GM12878 (cell line): ENCODE data around the gene LRRC8A. TPM values are rescaled to one million over a fixed set of nuclear protein-coding genes. Genes with fewer than 3 reads are reported as not detected.

Experiments
- ATAC-seq: fragments of 200-7000 bp; cut with Tn5 transposase; 3 replicates; pipeline ENCODE4 v1.9.1; 2020; ENCODE audit warnings: mild to moderate bottlenecking, moderate library complexity
- BruUV-seq: library from RNA; stranded (reverse); fragments of 400-500 nt; replicated peaks from 2 replicates; lab custom pipeline; 2021; lab: Mats Ljungman, UMichigan
- CTCF ChIA-PET: fragments of 300-600 bp; sonication (Branson Sonifier 250); formaldehyde crosslinking; extraction: SDS; loops from one replicate; lab custom pipeline; 2021; ENCODE audit warnings: inconsistent platforms; lab: Yijun Ruan, JAX
- POLR2A ChIA-PET: fragments of 350-600 bp; formaldehyde crosslinking; extraction: SDS; loops from one replicate; lab custom pipeline; 2021; ENCODE audit warnings: inconsistent platforms; lab: Charles Lee
- RAD21 ChIA-PET: fragments of 300-600 bp; sonication (Branson Sonifier 250); formaldehyde crosslinking; loops from one replicate; lab custom pipeline; 2023; ENCODE audit warnings: antibody characterized with exemption; ENCODE audit not compliant: unreplicated experiment; lab: Charles Lee
- SMC1A ChIA-PET: fragments of 300-600 bp; sonication (Branson Sonifier 250); formaldehyde crosslinking; loops from one replicate; lab custom pipeline; 2023; ENCODE audit not compliant: unreplicated experiment, uncharacterized antibody; lab: Charles Lee
- DNase-seq: peaks from one replicate; pipeline ENCODE4 v3.0.0-alpha.2; 2011; ENCODE audit warnings: low read depth, low spot score
- FAIRE-seq: peaks from 3 replicates; lab custom pipeline; 2011; peaks lifted over from hg19 to GRCh38; lab: Jason Lieb, UNC
- H2AFZ ChIP-seq: 2 replicates; pipeline ENCODE4 v1.6.0; 2011; ENCODE audit warnings: low read depth, low read length, control low read depth; ENCODE audit not compliant: control insufficient read depth
- H3K27ac ChIP-seq: 2 replicates; pipeline ENCODE4 v1.5.1; 2011; ENCODE audit warnings: control low read depth; ENCODE audit not compliant: control insufficient read depth, insufficient read depth
- H3K27me3 ChIP-seq, 2 experiments: replicated peaks in 1 of 2; 2 replicates each; pipeline versions ENCODE4 v1.6.0 to v1.6.1; 2011; ENCODE audit warnings: low read length in 1 of 2; ENCODE audit not compliant: control insufficient read depth in 2 of 2, insufficient read depth in 2 of 2
- H3K36me3 ChIP-seq, 2 experiments: 2 replicates each; pipeline ENCODE4 v1.5.1; 2011; ENCODE audit warnings: low read length in 1 of 2; ENCODE audit not compliant: control insufficient read depth in 2 of 2, insufficient read depth in 2 of 2
- H3K4me1 ChIP-seq: 2 replicates; pipeline ENCODE4 v1.6.1; 2011; ENCODE audit warnings: mild to moderate bottlenecking, low read length, moderate library complexity, mixed read lengths; ENCODE audit not compliant: control insufficient read depth, insufficient read depth
- H3K4me2 ChIP-seq: 2 replicates; pipeline ENCODE4 v1.6.0; 2011; ENCODE audit warnings: control low read depth; ENCODE audit not compliant: control insufficient read depth, insufficient read depth
- H3K4me3 ChIP-seq: fragments of 200-600 bp; sonication (generic); 2 replicates; pipeline ENCODE4 v1.5.1; 2016
- H3K79me2 ChIP-seq: 2 replicates; pipeline ENCODE4 v1.6.0; 2011; ENCODE audit warnings: low read length; ENCODE audit not compliant: control insufficient read depth, insufficient read depth
- H3K9ac ChIP-seq: 2 replicates; pipeline ENCODE4 v1.8.0; 2011; ENCODE audit warnings: low read length, control low read depth, mixed read lengths; ENCODE audit not compliant: control insufficient read depth, insufficient read depth
- H3K9me3 ChIP-seq: replicated peaks from 3 replicates; pipeline ENCODE4 v1.5.1; 2011; ENCODE audit warnings: mild to moderate bottlenecking, low read length; ENCODE audit not compliant: control insufficient read depth, insufficient read depth
- H4K20me1 ChIP-seq: 2 replicates; pipeline ENCODE4 v1.6.0; 2011; ENCODE audit not compliant: control insufficient read depth, insufficient read depth
- CHD1 ChIP-seq: IDR thresholded peaks from 2 replicates; pipeline ENCODE4 v1.6.1; 2012; ENCODE audit warnings: low read depth, low read length, improper control_type of control experiment
- CREB1 ChIP-seq: IDR thresholded peaks from 2 replicates; pipeline ENCODE4 v1.6.1; 2012; ENCODE audit warnings: low read depth, mild to moderate bottlenecking, inconsistent platforms
- CTCF ChIP-seq, 3 experiments: IDR thresholded peaks in 2 of 3; conservative IDR thresholded peaks in 1 of 3; 2 replicates each; pipeline ENCODE4 v1.5.1; 2011; ENCODE audit warnings: low read depth in 3 of 3, low read length in 3 of 3, mild to moderate bottlenecking in 3 of 3, control low read depth in 2 of 3, moderate library complexity in 2 of 3, inconsistent platforms in 1 of 3, mixed read lengths in 1 of 3; ENCODE audit not compliant: control insufficient read depth in 2 of 3, insufficient read depth in 1 of 3; ENCODE audit errors: extremely low read depth in 1 of 3
- CUX1 ChIP-seq: IDR thresholded peaks from 2 replicates; pipeline ENCODE4 v1.6.1; 2012; ENCODE audit warnings: improper control_type of control experiment, low read depth, low read length; ENCODE audit not compliant: insufficient replicate concordance
- LARP7 ChIP-seq: fragments of 450-650 bp; IDR thresholded peaks from 2 replicates; pipeline ENCODE4 v1.6.1; 2017; ENCODE audit warnings: mild to moderate bottlenecking
- MEF2A ChIP-seq: IDR thresholded peaks from 2 replicates; pipeline ENCODE4 v1.6.1; 2011; ENCODE audit warnings: low read depth, mild to moderate bottlenecking, low read length, moderate library complexity; ENCODE audit not compliant: insufficient read depth
- SUZ12 ChIP-seq: fragments of 200-600 bp; sonication (generic); IDR thresholded peaks from one replicate; pipeline ENCODE4 v1.6.1; 2018; ENCODE audit warnings: antibody characterized with exemption, mild to moderate bottlenecking; ENCODE audit not compliant: unreplicated experiment
- WGBS: methylation state at CpG from one replicate; pipeline ENCODE4 v1.1.6; 2016; ENCODE audit warnings: low lambda C conversion rate; ENCODE audit not compliant: insufficient replicate concordance, insufficient coverage; ENCODE audit errors: missing lambda C conversion rate; 5-methylcytosine and 5-hydroxymethylcytosine counted together
- in situ Hi-C: fragments of 300-500 bp; cut with MboI; formaldehyde crosslinking; loops from 9 replicates; pipeline ENCODE4 v1.14.3; 2018; ENCODE audit warnings: mixed read lengths
- intact Hi-C: fragments of 100-400 bp; cut with micrococcal nuclease; formaldehyde crosslinking; loops from one replicate; pipeline ENCODE4 v1.14.2; 2022; ENCODE audit not compliant: unreplicated experiment
- polyA plus RNA-seq, 11 experiments: library from polyadenylated mRNA; depleted of rRNA in 4 of 11; unstranded in 6 of 11; stranded (reverse) in 5 of 11; fragments of >200 nt; fragmentation: Nextera tagmentation in 4 of 11; fragmentation: Illumina TruSeq in 1 of 11; extraction: Ambion mirVana in 4 of 11; extraction: Trizol in 1 of 11; gene quantifications; 1 replicate in 1 of 11; 2 replicates in 10 of 11; pipeline versions ENCODE4 v1.2.1 to v1.2.3, GENCODE V29; 2011 to 2016; ENCODE audit warnings: inconsistent platforms in 2 of 11, missing spikeins in 2 of 11, low read depth in 1 of 11
- total RNA-seq, 4 experiments: library from RNA; depleted of rRNA in 3 of 4; stranded (reverse); fragments of >200 nt in 3 of 4; fragmentation: Illumina TruSeq in 1 of 4; extraction: Trizol in 1 of 4; gene quantifications; 2 replicates each; pipeline versions ENCODE4 v1.2.1 to v1.2.3, GENCODE V29; 2013 to 2021

The LRRC8A gene
- total and polyA plus RNA-seq, 10 of the 15 experiments (the other 5 are each of a cell fraction or from before 2014, with no cell fraction given): 1.6 to 15.9 (median 9.7) TPM

- Histone ChIP-seq H3K27me3 (no peaks in the 10 kb centered on the region), H3K27ac (no peak overlapping the region), H3K4me1 (no peaks in the 10 kb centered on the region), H3K4me3 (no peak overlapping the region), H3K9ac (no peak overlapping the region), H3K4me2 (no peak overlapping the region), H3K36me3 (peaks cover 3 to 8% of the 10 kb centered on the region in 2 experiments; a peak in 3 of 4 replicates), H3K9me3 (no peaks in the 10 kb centered on the region), H2AFZ (no peak overlapping the region), H3K79me2 (no peaks in the 10 kb centered on the region), H4K20me1 (no peaks in the 10 kb centered on the region)
- ChIA-PET POLR2A (no interaction called here), RAD21 (no interaction called here), SMC1A (no interaction called here), CTCF (no interaction called here)
- no TSS peak for BruUV-seq
- TF ChIP-seq CTCF (IDR thresholded peaks at IDR 0.05 in 2 of 3, conservative IDR thresholded peaks at IDR 0.05 in 1 of 3; ENCODE audit: control insufficient read depth in 2 of 3, extremely low read depth in 1 of 3, insufficient read depth in 1 of 3, low read depth in 3 of 3, low read length in 3 of 3) (no peak), SUZ12 (no peak), LARP7 (no peak), MEF2A (no peak), CREB1 (no peak), CUX1 (no peak), CHD1 (no peak)
- ATAC-seq: no peak
- no peak for DNase-seq
- in situ Hi-C loops: no loop called here
- 96% methylated on average over 18 of the region's 18 CpGs for WGBS
- intact Hi-C loops: no loop called here
- FAIRE-seq: no peak
Observed at GRCh38 chr9:128916204-128916603, 34.3 kb downstream of the LRRC8A start.
